HG03442 (cell line): ENCODE results near the gene S100A3.
"Not testable (repeated sequence)": the region's sequence is repeated elsewhere in the genome, so short reads cannot be mapped to it uniquely, and the experiment has no call there.

ENCODE experiments used
- ATAC-seq: cut with Tn5 transposase; IDR thresholded peaks from one replicate; pipeline ENCODE4 v1.9.1; 2021; ENCODE audit warnings: mild to moderate bottlenecking, moderate library complexity; ENCODE audit not compliant: unreplicated experiment

S100A3 gene

DNA sequence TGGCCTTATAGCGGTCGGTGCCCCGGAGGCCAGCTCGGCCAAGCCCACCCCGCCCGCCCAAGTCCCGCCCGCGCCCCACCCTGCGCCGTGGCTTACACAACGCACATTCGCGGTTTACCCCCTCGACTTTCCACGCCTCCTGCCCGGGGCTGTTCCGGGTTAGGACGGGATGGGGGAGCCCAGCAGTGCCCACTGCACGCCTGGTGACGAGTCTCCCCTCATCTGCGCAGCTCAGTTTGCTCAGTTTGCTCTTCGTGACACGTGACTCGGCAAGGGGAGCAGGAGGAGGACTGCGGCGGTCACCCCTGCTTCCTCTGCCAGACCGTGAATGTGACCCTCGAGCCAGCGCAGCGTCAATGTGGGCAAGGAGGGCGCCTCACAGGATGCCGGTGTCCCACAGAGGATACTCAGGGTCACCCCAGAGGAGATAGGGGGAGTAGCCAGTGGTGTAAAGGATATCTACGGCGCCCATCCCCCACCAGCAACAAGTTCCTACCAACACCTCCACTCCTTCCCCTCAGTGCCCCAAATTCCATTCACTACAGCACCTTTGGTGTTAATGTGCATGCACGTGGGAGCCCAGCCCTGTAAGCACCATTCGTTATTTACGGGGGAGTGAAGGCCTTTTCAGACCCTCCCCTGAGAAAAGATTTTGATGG is 12.9 kb downstream of the S100A3 start:
- ATAC-seq, result no peak

DNA sequence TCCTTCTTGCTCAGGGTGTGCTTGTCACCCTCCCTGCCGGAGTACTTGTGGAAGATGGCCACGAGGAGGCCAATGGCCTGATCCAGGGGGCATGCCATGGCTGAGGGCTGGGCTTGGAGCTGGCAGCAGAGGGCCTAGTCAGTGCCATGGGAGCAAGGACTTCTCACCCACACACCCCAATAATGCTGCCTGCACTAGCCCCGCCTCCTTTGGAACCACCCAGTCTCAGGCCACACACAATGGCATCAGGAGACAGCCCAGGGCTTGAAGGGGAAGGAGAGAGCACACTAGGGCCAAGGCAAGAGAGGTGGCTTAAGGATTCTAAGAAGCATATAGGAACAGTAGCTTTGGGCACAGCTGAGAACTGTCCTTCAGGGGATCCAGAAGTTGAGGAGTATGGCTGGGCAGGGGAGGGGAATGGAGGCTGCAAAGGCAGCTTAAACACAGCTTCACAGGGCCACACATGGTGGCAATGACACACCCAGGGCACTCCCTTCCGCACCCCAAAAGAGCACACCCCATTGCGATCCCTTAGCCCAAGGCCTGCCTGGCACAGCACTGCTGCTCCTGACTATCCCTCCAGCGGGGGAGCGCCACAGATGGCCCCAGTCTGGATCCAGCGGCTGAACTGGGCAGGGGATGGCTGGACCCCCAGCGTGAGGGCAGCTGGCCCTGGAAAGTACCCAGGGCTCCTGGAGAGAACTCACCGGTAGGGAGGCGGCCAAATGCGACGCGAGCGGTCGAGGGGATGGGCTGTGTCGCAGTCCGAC is 13.6 kb downstream of the S100A3 start, which contains the start of gene S100A6:
Gene S100A6, minus strand, starts transcription at position 750 of the 770 bp plus-strand sequence. Its CDS starts 652 bp downstream, at position 98.
- no peak for ATAC-seq

DNA sequence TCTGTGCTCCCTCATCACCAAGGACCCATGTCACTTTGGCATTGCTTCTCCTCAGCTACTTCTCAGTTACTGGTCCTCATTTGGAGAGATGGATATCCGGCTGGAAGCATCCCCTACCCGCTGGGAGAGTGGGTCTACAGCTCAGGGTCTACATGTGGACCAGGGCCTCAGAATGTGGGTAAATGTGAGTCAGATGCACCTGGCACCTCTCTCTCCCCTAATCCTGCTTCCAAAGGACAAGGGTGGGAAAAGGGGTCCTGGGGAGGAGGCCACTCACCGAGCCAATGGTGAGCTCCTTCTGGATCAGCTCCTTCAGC is 14.2 kb downstream of the S100A3 start:
- no peak for ATAC-seq

DNA sequence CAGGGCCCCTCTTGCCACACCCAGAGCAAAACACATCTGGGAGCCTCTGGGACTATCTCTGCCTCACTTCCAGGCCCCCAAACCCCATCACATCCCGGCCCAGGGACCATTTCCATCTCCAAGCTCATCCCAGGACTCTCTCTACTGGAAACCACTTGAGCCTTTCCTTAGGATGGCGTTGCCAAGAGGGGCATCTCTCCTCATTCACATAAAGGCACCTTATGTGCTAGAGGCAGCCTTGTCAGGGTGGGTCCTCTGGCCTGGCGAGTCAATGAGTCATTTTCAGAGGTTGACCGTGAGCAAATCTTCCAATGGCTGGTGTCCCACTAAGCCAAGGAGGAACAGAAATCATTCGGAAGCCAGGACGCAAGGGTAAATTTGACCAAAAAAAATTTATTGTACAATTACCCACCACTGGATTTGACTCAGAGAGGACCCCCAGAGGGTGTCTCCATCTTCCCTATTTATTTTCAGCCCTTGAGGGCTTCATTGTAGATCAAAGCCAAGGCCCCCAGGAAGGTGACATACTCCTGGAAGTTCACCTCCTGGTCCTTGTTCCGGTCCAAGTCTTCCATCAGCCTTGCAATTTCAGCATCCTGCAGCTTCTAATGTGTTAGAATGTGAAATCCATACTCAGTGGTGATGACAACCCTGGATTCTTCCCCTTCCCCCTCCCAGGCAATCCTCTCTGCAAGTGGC is 14.7 kb downstream of the S100A3 start:
- ATAC-seq, result no peak

DNA sequence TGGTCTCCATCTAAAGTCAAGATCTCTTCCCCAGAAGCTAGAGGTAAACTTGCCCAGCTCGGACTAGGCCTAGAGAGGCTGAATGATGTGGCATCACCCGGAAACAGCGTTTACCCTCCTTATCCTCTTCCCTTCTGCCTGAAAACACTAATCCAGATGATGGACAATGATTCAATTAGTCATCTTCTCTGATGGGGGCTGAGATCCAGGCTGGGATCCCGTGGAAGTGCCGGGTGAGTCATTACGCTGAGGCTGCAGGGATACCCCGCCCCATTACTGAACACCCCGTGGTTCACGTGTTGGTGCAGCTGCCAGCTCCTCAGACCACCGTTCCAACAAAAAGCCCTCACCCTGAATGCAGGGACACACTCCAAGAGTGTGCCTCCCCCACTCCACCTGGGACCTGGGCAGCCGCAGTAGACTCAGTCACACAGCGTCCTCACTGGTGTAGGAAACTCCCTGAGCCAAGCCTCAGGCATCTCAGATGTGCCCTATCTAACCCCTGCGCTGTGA is 15.3 kb downstream of the S100A3 start:
- no peak for ATAC-seq

DNA sequence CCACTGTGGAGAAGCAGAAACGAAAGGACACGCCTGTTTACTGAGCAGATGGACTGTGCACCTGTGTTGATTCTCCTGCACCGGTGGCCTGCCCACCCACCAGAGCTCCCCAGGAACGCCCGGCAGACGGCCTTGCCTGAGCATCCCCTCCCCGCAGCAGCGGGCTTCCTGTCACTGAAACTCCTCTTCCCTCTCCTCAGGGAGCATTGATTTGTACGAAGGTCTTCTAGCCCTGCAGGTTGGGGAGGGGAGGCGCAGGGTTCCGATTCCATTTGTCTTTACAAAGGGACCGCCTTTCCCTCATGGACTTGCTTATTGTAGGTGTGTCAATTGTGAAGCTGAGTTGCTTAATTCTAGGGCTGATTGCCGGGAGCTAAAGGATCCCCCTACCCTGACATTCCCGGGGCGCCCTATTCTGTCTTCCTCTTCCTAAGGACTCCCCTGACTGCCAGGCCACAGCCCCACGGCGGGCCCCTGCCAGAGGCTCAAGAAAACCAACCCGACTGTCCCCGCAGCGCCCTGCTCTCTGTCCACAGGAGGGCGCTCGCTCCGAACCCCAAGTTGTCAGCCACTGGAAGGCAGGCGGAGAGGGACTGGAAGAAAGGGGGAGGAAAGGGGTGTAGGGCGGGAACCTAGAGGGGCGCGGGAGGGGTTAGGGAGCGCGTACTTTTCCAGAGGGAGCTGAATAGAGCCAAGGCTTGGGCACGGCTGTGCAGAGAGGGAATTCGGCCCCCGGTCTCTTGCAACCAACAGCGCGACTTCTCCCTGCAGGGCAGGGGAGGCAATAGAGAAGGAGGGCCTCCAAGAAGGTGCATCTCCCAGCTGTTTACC is 16.1 kb downstream of the S100A3 start:
- ATAC-seq, result no peak

DNA sequence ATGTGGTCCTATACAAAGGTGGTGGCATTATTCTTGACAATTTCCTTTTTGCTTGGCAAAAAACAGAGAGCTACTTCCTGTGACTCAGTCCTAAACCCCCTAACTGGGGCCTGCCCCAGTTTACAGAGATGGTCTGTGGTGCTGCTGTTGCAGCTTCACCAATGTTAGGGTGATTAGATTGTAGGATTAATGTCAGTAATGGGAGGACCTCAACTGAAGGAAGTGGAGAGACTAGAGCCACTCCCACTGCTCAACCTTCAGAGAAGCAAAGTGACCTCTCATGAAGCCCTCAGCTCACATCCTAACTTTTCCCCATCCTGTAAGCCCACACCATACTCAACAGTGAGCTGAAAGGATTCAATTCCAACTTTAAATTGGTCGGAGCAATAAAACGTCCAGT is 16.9 kb downstream of the S100A3 start:
- no peak for ATAC-seq

DNA sequence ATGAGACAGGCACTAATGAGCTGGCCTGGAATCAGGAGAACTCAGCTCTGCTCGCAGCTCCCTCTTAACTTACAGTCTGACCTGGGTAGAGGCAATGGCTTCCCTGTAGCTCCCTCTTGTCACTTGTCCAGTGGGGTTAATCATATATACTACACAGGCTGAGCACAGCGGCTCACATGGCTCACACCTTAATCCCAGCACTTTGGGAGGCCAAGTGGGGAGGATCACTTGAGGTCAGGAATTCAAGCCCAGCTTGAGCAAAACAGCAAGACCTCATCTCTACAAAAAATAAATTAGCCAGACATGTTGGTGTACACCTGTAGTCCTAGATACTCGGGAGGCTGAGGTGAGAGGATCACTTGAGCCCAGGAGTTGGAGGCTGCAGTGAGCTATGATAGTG is 17.4 kb downstream of the S100A3 start:
- ATAC-seq, result no peak

DNA sequence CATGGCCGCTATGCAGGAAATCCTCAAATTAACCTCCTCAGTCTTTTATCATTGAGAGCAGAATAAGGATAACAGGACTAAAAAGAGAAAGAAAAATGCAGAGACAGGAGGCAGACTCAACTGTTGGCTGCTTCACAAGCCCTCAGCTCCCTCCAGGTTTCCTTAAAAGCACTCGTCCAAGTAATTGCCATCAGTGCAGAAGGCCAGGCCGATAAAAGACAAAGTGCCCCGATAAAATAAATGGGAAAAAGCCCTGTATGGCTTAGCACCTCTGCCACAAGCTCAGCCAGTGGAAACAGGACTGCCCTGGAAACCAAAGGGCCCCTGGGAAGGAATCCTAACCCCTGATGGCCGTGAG is 21.4 kb downstream of the S100A3 start:
- ATAC-seq, result no peak

DNA sequence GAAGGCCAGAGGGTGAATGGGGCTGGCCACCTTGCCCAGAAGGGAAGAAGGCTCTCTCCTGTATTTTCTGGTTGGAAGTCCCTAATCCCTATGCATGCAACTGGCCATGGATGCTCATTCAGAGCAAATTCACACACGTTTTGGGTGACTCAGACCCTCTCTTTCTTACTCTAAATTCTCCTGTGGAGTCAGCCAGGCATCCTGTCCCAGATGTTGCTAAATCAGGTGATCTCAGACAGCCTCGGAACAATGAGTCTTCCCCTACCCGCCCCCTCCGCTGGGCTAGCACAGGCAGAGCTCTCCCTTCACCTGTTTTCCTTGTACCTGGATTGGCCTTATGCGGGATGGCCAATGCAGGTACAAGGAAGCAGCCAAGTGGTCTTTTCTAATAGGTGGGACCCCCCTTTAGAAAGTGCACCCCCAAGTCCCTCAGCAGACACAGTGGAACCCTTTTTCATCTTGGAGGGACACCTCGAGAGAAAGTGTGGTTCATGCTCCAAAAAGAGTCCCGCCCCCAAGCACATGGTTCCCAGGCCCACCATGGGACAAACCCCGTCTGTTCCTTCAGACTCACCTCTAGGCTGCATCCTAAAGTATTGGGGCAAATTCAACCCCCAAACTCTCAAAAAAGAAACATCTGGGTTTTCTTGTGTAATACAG is 21.9 kb downstream of the S100A3 start:
- no peak for ATAC-seq

DNA sequence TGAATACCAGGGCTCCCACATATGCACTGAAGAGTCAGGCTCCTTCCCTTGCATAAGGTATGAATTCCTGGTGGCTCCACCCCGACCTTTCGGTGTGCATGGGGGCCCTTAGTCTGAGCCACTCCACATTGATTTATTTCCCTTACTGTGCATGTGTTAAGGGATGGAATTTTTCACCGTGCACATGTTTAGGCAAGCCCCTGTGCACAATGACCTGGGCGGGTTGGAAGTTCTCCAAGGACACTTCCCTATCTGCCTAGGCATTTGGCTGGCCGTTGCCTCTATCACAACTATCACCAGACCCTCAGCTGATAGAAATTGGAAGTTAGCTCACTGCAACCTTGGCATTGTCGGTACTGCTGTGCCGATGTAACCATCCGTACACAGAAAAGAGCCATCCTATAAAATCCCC is 22.9 kb downstream of the S100A3 start:
- no peak for ATAC-seq

DNA sequence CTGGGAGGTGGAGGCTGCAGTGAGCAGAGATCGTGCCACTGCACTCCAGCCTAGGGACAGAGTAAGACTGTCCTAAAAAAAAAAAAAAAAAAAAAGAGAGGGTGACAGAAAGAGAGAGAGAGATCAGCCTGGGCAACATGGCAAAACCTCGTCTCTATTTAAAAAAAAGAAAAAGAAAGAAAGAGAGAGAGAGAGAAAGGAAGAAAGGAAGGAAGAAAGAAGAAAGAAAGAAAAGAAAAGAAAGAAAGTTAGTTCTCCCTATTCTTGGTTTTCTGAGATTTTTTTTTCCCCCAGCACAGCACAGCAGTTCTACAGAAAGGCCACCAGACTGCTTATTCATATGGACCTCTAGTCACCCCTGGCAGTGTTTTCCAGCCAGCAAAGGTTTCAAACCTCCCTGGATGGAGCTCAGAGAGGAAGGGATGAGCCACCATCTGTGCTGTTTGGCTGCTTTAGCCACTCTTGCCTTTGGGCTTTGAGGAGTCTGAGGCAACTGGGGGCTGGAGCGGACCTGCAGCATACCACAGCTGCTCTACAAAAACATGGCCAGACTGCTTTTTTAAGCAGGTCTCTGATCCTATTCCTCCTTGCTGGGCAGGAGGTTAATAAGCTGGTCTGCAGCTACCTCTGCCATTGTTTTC is 23.9 kb downstream of the S100A3 start:
- no peak for ATAC-seq

DNA sequence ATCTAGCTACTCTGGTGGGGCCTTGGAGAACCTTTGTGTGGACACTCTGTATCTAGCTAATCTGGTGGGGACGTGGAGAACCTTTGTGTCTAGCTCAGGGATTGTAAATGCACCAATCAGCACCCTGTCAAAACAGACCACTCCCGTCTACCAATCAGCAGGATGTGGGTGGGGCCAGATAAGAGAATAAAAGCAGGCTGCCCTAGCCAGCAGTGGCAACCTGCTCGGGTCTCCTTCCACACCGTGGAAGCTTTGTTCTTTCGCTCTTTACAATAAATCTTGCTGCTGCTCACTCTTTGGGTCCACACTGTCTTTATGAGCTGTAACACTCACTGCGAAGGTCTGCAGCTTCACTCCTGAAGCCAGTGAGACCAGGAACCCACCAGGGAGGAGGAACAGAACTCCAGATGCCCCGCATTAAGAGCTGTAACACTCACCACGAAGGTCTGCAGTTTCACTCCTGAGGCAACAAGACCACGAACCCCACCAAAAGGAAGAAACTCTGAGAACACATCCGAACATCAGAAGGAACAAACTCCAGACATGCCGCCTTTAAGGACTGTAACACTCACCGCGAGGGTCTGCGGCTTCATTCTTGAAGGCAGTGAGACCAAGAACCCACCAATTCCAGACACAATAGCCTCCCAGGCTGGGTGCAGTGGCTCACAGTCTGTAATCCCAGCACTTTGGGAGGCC is 26.6 kb downstream of the S100A3 start:
- ATAC-seq, result not testable (repeated sequence)

DNA sequence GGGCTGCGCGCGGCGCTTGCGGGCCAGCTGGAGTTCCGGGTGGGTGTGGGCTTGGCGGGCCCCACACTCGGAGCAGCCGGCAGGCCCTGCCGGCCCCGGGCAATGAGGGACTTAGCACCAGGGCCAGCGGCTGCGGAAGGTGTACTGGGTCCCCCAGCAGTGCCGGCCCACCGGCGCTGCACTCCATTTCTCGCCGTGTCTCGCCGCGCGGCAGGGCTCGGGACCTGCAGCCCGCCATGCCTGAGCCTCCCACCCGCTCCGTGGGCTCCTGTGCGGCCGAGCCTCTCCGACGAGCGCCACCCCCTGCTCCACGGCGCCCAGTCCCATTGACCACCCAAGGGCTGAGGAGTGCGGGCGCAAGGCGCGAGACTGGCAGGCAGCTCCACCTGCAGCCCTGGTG is 27.2 kb downstream of the S100A3 start:
- not testable (repeated sequence) for ATAC-seq

DNA sequence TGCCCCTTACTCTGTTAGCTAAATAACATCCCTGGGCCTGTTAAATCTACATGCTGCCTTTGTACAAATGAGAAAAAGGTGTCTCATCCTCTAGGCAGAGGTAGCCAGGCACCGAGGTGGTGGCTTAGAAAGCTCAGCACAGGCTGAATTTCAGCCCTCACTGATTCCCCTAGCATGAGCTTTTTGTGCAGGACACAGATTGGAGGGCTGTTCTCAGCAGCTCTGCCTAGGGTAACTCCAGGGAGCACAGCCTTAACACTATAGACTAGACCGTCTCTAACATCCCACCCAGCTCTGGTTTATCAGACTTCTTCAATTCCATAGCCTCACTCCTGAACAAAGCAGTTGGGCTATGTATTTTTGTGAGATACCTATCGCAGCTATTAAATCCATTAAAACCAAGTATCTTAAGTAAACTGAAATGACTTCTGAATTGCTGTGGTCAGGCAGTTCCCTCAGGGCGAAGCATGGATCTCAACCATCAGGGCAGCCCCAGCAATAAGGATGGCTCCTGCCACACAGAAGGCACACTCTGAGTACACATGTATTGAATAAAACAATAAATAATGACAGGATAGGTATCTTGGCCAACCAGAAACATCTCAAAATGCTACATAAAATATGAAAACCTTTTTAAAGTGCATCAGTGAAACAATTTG is 28.1 kb downstream of the S100A3 start:
- ATAC-seq, result no peak

DNA sequence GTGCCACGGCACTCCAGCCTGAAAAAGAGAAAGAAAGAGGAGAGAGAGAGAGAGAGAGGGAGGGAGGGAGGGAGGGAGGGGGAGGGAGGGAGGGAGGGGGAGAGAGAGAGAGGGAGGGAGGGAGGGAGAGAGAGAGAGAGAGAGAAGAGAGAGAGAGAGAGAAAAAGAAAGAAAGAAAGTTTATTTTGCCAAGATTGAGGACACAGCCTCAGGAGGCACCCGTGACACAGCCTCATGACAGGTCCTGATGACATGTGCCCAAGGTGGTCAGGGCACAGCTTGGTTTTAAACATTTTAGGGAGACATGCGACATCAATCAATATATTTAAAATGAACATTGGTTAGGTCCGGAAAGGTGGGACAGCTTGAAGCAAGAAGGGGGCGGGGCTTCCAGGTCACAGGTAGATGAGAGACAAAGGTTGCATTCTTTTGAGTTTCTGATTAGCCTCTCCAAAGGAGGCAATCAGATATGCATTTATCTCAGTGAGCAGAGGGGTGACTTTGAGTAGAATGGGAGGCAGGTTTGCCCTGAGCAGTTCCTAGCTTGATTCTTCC is 28.8 kb downstream of the S100A3 start:
- ATAC-seq, result not testable (repeated sequence)

DNA sequence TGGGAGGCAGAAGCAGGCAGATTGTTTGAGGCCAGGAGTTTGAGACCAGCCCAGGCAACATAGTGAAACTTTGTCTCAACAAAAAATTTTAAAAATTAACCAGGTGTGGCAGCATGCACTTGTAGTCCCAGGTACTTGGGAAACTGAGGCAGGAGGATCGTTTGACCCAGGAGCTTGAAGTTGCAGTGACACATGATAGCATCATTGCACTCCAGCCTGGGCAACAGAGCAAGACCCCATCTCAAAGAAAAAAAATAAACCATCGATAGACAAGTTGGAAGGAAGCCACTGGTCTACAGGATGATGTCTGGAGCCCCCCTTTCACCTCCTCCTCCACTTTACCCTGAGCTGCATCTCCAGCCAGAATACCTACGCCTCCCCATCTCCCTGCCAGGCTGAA is 29.8 kb downstream of the S100A3 start:
- no peak for ATAC-seq
